Mesendoderm (in vitro differentiated cells): ENCODE results near the gene MROH8.

Experiments
- DNase-seq: peaks from one replicate; pipeline ENCODE4 v3.0.0; 2013
- H2AK5ac ChIP-seq: 2 replicates; pipeline ENCODE4 v1.6.1; 2013; ENCODE audit warnings: low read length, inconsistent platforms
- H2BK120ac ChIP-seq: 2 replicates; pipeline ENCODE4 v1.6.1; 2013; ENCODE audit warnings: low read depth, mild to moderate bottlenecking, low read length, moderate library complexity, mixed read lengths
- H2BK15ac ChIP-seq: replicated peaks from 2 replicates; pipeline ENCODE4 v1.6.1; 2013; ENCODE audit warnings: low read depth, mild to moderate bottlenecking, moderate library complexity
- H2BK5ac ChIP-seq: 2 replicates; pipeline ENCODE4 v1.6.1; 2013; ENCODE audit warnings: low read length, inconsistent platforms
- H3K18ac ChIP-seq: 2 replicates; pipeline ENCODE4 v1.6.1; 2013; ENCODE audit warnings: mild to moderate bottlenecking, low read length, mixed read lengths
- H3K23ac ChIP-seq: one replicate; pipeline ENCODE4 v1.6.1; 2013; ENCODE audit warnings: low read length
- H3K27ac ChIP-seq: 2 replicates; pipeline ENCODE4 v1.5.1; 2013; ENCODE audit warnings: low read depth, mild to moderate bottlenecking, inconsistent platforms, low read length, moderate library complexity
- H3K27me3 ChIP-seq: 2 replicates; pipeline ENCODE4 v1.6.1; 2013; ENCODE audit warnings: low read length, control low read depth, mild to moderate bottlenecking, inconsistent platforms; ENCODE audit not compliant: insufficient read depth, poor library complexity
- H3K36me3 ChIP-seq: 2 replicates; pipeline ENCODE4 v1.6.1; 2013; ENCODE audit warnings: low read length, inconsistent platforms; ENCODE audit not compliant: control insufficient read depth, insufficient read depth
- H3K4ac ChIP-seq: one replicate; pipeline ENCODE4 v1.6.1; 2013; ENCODE audit warnings: low read depth, mild to moderate bottlenecking, low read length, moderate library complexity
- H3K4me1 ChIP-seq: 2 replicates; pipeline ENCODE4 v1.6.1; 2013; ENCODE audit warnings: low read depth, low read length, inconsistent platforms; ENCODE audit not compliant: control insufficient read depth
- H3K4me2 ChIP-seq: 2 replicates; pipeline ENCODE4 v1.6.1; 2013; ENCODE audit warnings: low read length
- H3K4me3 ChIP-seq: 2 replicates; pipeline ENCODE4 v1.5.1; 2013; ENCODE audit warnings: mild to moderate bottlenecking, low read length
- H3K56ac ChIP-seq: one replicate; pipeline ENCODE4 v1.6.1; 2013; ENCODE audit warnings: low read length
- H3K79me1 ChIP-seq: 2 replicates; pipeline ENCODE4 v1.6.1; 2013; ENCODE audit warnings: low read length, inconsistent platforms
- H3K79me2 ChIP-seq: 2 replicates; pipeline ENCODE4 v1.6.1; 2013; ENCODE audit warnings: mild to moderate bottlenecking, low read length; ENCODE audit not compliant: control insufficient read depth, insufficient read depth
- H3K9ac ChIP-seq: 2 replicates; pipeline ENCODE4 v1.6.1; 2013; ENCODE audit warnings: low read length, inconsistent platforms
- H4K5ac ChIP-seq: one replicate; pipeline ENCODE4 v1.6.1; 2013; ENCODE audit warnings: low read length
- H4K8ac ChIP-seq: one replicate; pipeline ENCODE4 v1.6.1; 2013; ENCODE audit warnings: low read depth, mild to moderate bottlenecking, control low read depth, low read length, moderate library complexity
- WGBS: extraction: QIAGEN DNeasy Blood & Tissue Kit; methylation state at CpG from one replicate; pipeline ENCODE4 v1.1.7; 2013; ENCODE audit warnings: low lambda C conversion rate, missing lambda C conversion rate; ENCODE audit not compliant: insufficient coverage; ENCODE audit errors: extremely low coverage; 5-methylcytosine and 5-hydroxymethylcytosine counted together

MROH8 gene

DNA sequence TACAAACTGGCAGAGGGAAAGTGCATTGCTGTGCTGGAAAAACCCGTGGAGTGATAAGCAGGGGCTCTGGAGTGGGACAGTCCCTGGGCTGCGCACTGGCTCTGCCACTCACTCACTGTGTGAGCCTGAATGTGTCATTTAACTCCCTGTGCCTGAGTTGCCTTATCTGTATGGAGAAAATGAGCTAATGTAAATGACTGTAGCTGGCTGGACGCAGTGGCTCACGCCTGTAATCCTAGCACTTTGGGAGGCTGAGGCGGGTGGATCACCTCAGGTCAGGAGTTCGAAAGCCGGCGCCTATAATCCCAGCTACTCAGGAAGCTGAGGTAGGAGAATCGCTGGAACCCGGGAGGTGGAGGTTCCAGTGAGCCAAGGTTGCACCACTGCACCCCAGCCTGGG is 18.7 kb downstream of the MROH8 start:
- H3K4me1 ChIP-seq = no peaks in the 10 kb centered on the region
- DNase-seq = no peak
- no peak overlapping the region for H3K56ac ChIP-seq
- no peaks in the 10 kb centered on the region for H3K27me3 ChIP-seq
- no peak overlapping the region for H2BK15ac ChIP-seq
- H2AK5ac ChIP-seq = no peak overlapping the region
- H4K8ac ChIP-seq = no peak overlapping the region
- no peaks in the 10 kb centered on the region for H3K36me3 ChIP-seq
- H3K79me2 ChIP-seq = no peaks in the 10 kb centered on the region
- no peak overlapping the region for H3K23ac ChIP-seq
- H2BK5ac ChIP-seq = no peak overlapping the region
- H3K4me3 ChIP-seq = no peak overlapping the region
- H3K4ac ChIP-seq = no peak overlapping the region
- H2BK120ac ChIP-seq = no peak overlapping the region
- WGBS = no CpG with 5 or more reads among the region's 10 CpGs
- no peak overlapping the region for H3K27ac ChIP-seq
- H3K79me1 ChIP-seq = no peaks in the 10 kb centered on the region
- H3K4me2 ChIP-seq = no peak overlapping the region
- no peak overlapping the region for H4K5ac ChIP-seq
- H3K18ac ChIP-seq = no peak overlapping the region
- H3K9ac ChIP-seq = no peak overlapping the region

GRCh38 chr20:37158248-37158647 is 21.1 kb downstream of the MROH8 start:
- no peak overlapping the region for H3K18ac ChIP-seq
- no peaks in the 10 kb centered on the region for H3K4me1 ChIP-seq
- no peaks in the 10 kb centered on the region for H3K79me2 ChIP-seq
- no peak overlapping the region for H4K5ac ChIP-seq
- H2BK15ac ChIP-seq = no peak overlapping the region
- H3K56ac ChIP-seq = no peak overlapping the region
- no peak overlapping the region for H3K4me3 ChIP-seq
- H3K79me1 ChIP-seq = no peaks in the 10 kb centered on the region
- H3K9ac ChIP-seq = no peak overlapping the region
- H3K23ac ChIP-seq = no peak overlapping the region
- DNase-seq = no peak
- H2AK5ac ChIP-seq = no peak overlapping the region
- no peak overlapping the region for H2BK5ac ChIP-seq
- H3K4me2 ChIP-seq = no peak overlapping the region
- H3K36me3 ChIP-seq = no peaks in the 10 kb centered on the region
- H3K27me3 ChIP-seq = no peaks in the 10 kb centered on the region
- H3K4ac ChIP-seq = no peak overlapping the region
- WGBS = no CpG with 5 or more reads among the region's 4 CpGs
- no peak overlapping the region for H4K8ac ChIP-seq
- H2BK120ac ChIP-seq = no peak overlapping the region
- no peak overlapping the region for H3K27ac ChIP-seq

DNA sequence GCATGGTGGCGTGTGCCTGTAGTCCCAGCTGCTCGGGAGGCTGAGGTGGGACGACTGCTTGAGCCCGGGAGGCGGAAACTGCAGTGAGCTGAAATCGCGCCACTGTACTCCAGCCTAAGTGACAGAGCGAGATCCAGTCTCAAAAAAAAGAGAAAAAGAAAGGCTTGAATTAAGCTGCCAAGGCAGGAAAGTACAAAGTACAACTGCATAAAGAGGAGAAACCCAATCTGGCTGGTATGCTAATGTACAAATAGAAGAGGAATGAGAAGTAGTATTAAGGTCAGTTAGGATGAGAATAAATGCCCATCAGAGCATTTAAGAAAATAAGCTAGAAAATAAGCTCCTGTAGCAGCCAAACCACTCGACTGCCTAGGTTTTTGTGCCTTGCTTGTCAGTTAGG is 23.4 kb downstream of the MROH8 start:
- Histone ChIP-seq H3K27ac (no peak overlapping the region), H3K79me1 (no peaks in the 10 kb centered on the region), H3K56ac (no peak overlapping the region), H4K8ac (no peak overlapping the region), H3K36me3 (no peaks in the 10 kb centered on the region), H3K4me1 (no peaks in the 10 kb centered on the region), H2BK120ac (no peak overlapping the region), H3K4me3 (no peak overlapping the region), H3K4me2 (no peak overlapping the region), H3K4ac (no peak overlapping the region), H2BK15ac (no peak overlapping the region), H2BK5ac (no peak overlapping the region), H3K23ac (no peak overlapping the region), H4K5ac (no peak overlapping the region), H2AK5ac (no peak overlapping the region), H3K9ac (no peak overlapping the region), H3K79me2 (no peaks in the 10 kb centered on the region), H3K18ac (no peak overlapping the region), H3K27me3 (no peaks in the 10 kb centered on the region)
- DNase-seq = no peak
- WGBS = no CpG with 5 or more reads among the region's 9 CpGs

- Histone ChIP-seq H2BK120ac (no peak overlapping the region), H3K4me2 (no peak overlapping the region), H3K27me3 (no peaks in the 10 kb centered on the region), H4K8ac (no peak overlapping the region), H4K5ac (no peak overlapping the region), H3K23ac (no peak overlapping the region), H3K18ac (no peak overlapping the region), H3K9ac (no peak overlapping the region), H3K4me1 (no peaks in the 10 kb centered on the region), H3K79me1 (no peaks in the 10 kb centered on the region), H2BK5ac (no peak overlapping the region), H3K4ac (no peak overlapping the region), H3K79me2 (no peaks in the 10 kb centered on the region), H3K4me3 (no peak overlapping the region), H3K27ac (no peak overlapping the region), H3K56ac (no peak overlapping the region), H2BK15ac (no peak overlapping the region), H2AK5ac (no peak overlapping the region), H3K36me3 (no peaks in the 10 kb centered on the region)
- no CpG with 5 or more reads among the region's 6 CpGs for WGBS
- no peak for DNase-seq
Measured at GRCh38 chr20:37154684-37155298, 24.6 kb downstream of the MROH8 start.

GRCh38 chr20:37152284-37152683 is 27.1 kb downstream of the MROH8 start:
- no peak overlapping the region for H2BK15ac ChIP-seq

DNA sequence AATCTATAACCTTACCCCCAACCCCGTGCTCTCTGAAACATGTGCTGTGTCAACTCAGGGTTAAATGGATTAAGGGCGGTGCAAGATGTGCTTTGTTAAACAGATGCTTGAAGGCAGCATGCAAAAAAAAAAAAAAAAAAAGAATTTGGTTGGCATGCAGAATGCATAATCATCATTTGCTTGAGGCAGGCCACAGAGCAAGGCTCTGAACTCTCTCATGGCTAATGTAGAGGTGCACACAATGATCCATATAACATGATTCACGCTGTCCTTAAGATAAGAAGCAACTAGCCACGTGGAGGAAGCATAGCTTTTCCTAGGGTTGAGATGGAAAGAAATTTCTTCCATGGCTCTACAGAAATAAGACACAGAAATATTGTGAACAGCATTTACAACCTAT is 27.8 kb downstream of the MROH8 start:
- Histone ChIP-seq H3K79me1 (no peaks in the 10 kb centered on the region), H3K27me3 (no peaks in the 10 kb centered on the region), H3K56ac (no peak overlapping the region), H2AK5ac (no peak overlapping the region), H3K4me2 (no peak overlapping the region), H4K5ac (no peak overlapping the region), H3K4ac (no peak overlapping the region), H3K36me3 (no peaks in the 10 kb centered on the region), H3K23ac (no peak overlapping the region), H2BK120ac (no peak overlapping the region), H3K9ac (no peak overlapping the region), H3K79me2 (no peaks in the 10 kb centered on the region), H3K4me1 (no peaks in the 10 kb centered on the region), H3K4me3 (no peak overlapping the region), H2BK5ac (no peak overlapping the region), H3K18ac (no peak overlapping the region), H4K8ac (no peak overlapping the region), H2BK15ac (no peak overlapping the region), H3K27ac (no peak overlapping the region)
- no peak for DNase-seq
- no CpG with 5 or more reads among the region's 4 CpGs for WGBS

More at GRCh38 chr20:37152284-37152683, 27.1 kb downstream of the MROH8 start:
- Histone ChIP-seq H2AK5ac (no peak overlapping the region), H2BK5ac (no peak overlapping the region), H3K27ac (no peak overlapping the region), H3K79me1 (no peaks in the 10 kb centered on the region), H3K79me2 (no peaks in the 10 kb centered on the region), H3K4me2 (no peak overlapping the region), H3K56ac (no peak overlapping the region), H3K9ac (no peak overlapping the region), H3K4me1 (no peaks in the 10 kb centered on the region), H3K4me3 (no peak overlapping the region), H2BK120ac (no peak overlapping the region), H3K23ac (no peak overlapping the region), H3K18ac (no peak overlapping the region), H4K8ac (no peak overlapping the region), H3K27me3 (no peaks in the 10 kb centered on the region), H4K5ac (no peak overlapping the region), H3K36me3 (no peaks in the 10 kb centered on the region), H3K4ac (no peak overlapping the region)
- 100% methylated on average over 2 of the region's 7 CpGs for WGBS
- DNase-seq = no peak
